Fibroblast of skin of left biceps (primary cell): ENCODE results near the gene NUDT1.

Experiments used
- DNase-seq, 2 experiments: peaks; one replicate each; pipeline ENCODE4 v3.0.0-alpha.2; 2013; ENCODE audit warnings: low read depth in 2 of 2

NUDT1 gene

GRCh38 chr7:2248984-2249694 lies 7.1 kb downstream of the NUDT1 start:
- peak; percentile 76 to 80 for DNase-seq

GRCh38 chr7:2249744-2250323 lies 7.8 kb downstream of the NUDT1 start:
- no peak for DNase-seq

DNA sequence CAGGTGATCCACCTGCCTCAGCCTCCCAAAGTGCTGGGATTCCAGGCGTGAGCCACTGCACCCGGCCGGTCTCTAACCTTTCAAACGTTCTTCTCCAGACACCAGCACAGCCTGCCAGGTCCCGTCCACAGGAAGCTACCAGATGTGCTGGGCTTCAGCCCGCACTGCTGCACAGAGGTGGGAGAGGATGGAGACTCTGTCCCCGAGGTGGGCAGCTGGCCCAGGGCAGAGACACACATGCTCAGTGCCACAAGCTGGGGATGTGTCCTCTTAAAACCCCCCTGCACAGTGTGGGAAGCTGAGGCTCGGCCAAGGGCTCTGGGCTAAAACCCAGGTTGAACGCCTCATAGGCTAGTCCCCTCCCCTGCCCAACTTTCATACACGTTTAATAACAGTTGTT lies 9.4 kb downstream of the NUDT1 start:
- DNase-seq: no peak

GRCh38 chr7:2251841-2252771 lies 10.1 kb downstream of the NUDT1 start:
- DNase-seq: no peak

- no peak for DNase-seq
Observed at GRCh38 chr7:2253021-2253420, 11.0 kb downstream of the NUDT1 start.

DNA sequence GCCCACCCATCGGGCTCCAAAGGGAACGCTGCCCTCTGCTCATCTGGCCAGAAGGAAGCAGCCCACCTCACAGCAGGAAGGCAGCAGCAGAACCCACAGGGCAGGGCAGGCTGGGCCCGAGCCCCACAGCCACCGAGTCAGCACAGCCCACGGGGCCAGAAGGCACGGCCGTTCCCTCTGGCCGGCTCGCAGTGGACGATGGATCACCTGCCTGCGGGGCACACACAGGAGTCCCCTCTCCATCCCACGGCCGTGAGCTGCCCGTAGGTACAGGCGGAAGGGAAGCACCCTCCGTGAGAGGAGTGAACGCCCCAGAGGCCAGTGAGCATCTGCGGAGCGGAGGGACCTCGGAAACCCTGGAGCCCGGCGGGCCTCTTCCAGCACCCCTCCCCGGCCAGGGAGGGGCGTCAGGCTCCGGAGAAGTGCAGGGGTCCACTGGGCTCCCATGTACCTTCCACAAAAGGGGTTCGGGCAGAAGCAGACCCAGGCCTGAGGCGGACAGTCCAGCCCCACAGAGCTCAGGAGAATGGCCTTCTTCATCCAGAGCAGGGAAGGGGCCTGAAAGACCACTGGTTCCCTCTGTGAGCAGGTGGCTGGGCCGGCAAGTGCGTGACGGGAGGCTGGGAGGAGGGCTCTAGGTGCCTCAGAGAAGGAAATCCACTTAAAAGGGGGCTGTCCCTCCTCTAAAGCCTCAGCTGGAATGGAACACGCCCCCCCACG lies 11.7 kb downstream of the NUDT1 start:
- no peak for DNase-seq

- no peak for DNase-seq
Observed at GRCh38 chr7:2254429-2255144, 12.6 kb downstream of the NUDT1 start.

DNA sequence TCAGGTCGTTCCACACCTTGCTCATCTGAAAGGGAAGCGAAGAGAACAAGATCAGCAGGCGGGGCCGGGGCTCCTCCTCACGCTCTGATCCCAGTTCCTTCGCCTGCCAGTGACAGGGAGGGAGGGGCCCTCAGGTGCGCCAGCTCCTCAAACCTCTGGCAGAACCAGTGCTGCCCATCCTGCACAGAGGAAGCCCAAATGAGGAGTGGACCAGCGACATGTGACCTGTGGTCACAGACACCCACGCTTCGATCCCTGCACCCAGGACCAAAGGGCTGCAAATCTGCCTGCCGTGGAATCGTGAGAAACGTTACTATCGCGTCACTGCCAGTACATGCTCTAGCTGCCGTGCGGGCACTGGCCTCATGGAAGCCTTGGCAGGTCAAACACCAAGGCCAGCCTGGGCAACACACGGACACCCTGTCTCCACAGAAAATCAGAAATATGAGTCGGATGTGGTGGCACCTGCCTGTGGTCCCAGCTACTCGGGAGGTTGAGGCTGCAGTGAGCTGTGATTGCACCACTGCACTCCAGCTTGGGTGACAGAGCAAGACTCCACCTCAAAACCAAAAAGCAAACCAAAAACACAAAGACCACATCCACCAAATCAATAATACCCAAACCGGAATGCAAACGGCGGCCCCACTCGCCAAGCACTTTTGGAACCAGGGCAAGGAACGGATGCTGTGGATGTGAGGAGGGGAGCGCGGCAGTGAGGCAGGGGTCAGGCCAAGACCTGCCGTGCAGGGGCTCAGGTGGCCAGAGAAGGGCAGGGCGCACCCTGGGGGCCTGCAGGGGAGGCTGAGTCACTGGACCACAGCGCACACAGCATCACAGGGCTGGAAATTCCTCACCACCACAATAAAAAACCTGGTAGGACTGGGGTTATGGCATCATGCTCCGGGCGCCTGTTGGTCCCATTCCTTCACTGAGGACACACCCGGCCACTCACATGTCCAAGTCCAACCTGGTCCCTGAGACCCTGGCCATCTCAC lies 13.4 kb downstream of the NUDT1 start:
- DNase-seq: no peak

DNA sequence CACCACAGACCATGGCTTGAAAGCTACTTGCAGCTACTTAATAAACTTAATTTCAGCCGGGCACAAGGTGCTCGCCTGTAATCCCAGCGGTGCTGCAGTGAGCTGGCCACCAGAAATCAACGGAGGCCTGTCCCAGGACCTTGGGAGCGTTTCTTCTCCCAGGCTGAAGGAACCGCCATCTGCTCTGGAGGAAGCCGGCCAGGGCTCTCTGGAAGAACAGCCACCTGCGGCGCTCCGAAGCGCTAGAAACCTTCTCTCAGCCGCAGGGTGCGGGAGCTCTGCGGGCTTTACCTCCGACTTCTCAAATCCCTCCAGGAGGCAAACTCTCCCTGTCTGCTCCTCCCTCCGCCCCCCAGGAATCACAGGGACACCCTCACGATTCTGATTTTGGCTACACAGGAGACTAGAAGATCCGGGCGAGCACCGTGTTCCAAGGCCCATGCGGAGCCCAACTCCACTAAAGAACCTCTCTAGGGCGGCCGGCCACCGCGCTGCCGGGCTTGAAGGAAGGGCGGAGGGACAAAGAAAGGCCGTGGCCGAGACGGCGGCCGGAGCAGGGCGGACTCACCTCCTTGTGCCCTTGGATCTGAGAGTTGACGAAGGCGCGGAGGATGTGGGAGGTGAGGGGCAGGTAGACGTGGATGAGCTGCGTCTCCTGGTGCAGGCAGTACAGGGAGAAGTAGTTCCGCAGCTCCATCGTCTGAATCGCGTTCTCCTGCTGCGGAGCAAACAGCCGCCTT lies 14.4 kb downstream of the NUDT1 start:
- DNase-seq: no peak

- no peak for DNase-seq
Observed at GRCh38 chr7:2257046-2257551, 15.1 kb downstream of the NUDT1 start.

GRCh38 chr7:2257651-2258050 lies 15.6 kb downstream of the NUDT1 start:
- DNase-seq: no peak

- no peak for DNase-seq
Observed at GRCh38 chr7:2258661-2259365, 16.8 kb downstream of the NUDT1 start.

- DNase-seq: no peak
Observed at GRCh38 chr7:2259480-2259879, 17.5 kb downstream of the NUDT1 start.

DNA sequence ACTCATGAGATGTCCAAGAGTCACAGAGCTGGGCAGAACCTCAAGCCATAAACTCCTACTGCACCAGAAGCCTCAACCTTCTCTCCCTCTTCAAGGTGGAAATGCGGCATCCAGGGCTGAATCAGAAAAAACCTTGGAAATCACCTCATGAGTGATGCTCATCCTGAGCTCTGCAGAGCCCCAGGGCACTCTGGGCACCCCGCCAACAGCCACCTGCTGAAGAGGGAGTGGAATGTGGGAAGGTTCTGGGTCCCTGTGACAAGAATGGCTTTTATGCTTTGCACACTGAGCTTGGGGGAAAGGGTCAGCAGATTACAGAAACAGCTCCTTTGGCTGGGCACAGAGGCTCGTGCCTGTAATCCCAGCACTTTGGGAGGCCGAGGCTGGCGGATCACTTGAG lies 18.8 kb downstream of the NUDT1 start:
- no peak for DNase-seq

DNA sequence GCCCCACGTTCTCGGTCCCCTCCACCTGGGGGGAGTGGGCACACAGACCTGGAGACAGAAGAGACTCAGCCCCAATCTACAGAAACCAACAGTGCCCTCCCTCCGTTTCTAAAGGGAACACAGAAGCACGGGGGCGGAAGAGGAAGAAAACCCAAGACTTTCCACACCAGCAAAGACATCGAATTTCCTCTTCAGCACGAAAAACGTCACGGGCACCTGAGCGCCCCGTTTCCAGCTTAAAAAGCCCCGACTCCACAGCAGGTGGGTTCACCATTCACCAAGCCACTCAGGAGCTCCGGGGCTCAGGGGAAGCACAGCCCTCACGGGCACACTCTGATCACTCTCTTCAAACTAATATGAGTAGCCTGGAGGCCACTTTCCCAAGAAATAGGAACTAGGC lies 19.6 kb downstream of the NUDT1 start:
- DNase-seq: no peak

DNA sequence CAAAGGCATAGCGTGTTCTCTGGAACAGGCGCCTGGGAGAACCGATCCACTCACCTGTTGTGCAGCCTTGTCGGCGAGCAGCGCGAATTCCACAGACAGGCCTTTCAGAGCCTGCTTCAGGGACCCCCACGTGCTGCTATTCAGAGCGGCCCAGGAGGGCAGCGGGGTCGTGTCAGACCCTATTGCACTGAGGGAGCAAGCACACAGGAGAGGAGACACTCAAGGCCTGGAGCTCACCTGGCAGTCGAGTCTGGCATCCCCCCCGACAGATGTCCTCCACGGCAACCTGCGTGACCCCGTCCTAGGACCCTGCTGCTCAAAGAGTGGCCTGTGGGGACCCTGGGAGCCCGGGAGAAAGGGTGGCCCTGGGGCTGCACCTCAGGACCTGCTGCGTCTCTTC lies 21.1 kb downstream of the NUDT1 start:
- DNase-seq: no peak

DNA sequence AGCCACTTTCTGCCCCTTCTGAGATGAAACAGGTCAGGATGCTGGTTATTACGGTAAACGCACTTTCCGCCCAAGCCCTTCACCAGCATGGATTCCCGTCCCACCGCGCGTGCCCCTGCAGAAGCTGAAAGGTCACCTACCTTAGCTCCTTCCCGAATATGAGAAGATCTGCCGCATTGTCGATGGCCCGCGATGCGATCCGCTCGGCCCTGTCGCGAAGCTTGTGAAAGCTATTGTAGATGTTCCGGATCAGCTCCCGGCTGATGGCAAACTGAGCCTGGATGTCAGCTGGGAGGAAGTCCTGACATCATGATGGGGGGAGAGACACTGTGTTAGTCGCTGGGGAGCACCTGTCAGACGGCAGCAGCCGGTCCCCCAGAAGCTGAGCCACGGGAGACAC lies 22.1 kb downstream of the NUDT1 start:
- no peak for DNase-seq

GRCh38 chr7:2266911-2267310 lies 24.9 kb downstream of the NUDT1 start:
- no peak for DNase-seq
